ENCODE measurements around the gene MS4A10. TPM values are rescaled to one million over a fixed set of nuclear protein-coding genes. Genes with fewer than 3 reads are reported as not detected.

The MS4A10 gene
- total and polyA plus RNA-seq, 4 donors, result not detected

- Histone ChIP-seq H3K27me3 (ENCODE audit: control insufficient read depth in 4 of 4, insufficient read depth in 4 of 4, low read length in 3 of 4) (no peaks in the 10 kb centered on the region), H3K9ac (ENCODE audit: low read depth in 1 of 2, low read length in 2 of 2) (no peak overlapping the region), H3K36me3 (ENCODE audit: control insufficient read depth in 4 of 4, insufficient read depth in 3 of 4, low read depth in 1 of 4, low read length in 3 of 4) (no peaks in the 10 kb centered on the region), H3K9me3 (ENCODE audit: control insufficient read depth in 4 of 4, low read length in 3 of 4) (no peaks in the 10 kb centered on the region), H3K4me1 (ENCODE audit: control insufficient read depth in 4 of 4, insufficient read depth in 4 of 4, low read length in 3 of 4) (no peaks in the 10 kb centered on the region), H3K27ac (ENCODE audit: low read depth in 1 of 2, low read length in 2 of 2) (no peak overlapping the region), H3K4me3 (ENCODE audit: low read depth in 1 of 3, low read length in 3 of 3) (no peak overlapping the region)
- whole genome bisulfite sequencing, result 90% methylated on average over 3 of the region's 3 CpGs
- DNase-seq (ENCODE audit: low spot score), result no peak
- no peak for TF ChIP-seq JUND (IDR thresholded peaks at IDR 0.05)
- no peak for TF ChIP-seq FOXA2 (IDR thresholded peaks at IDR 0.05)
- TF ChIP-seq, protein P1, sequence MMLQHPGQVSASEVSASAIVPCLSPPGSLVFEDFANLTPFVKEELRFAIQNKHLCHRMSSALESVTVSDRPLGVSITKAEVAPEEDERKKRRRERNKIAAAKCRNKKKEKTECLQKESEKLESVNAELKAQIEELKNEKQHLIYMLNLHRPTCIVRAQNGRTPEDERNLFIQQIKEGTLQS (IDR thresholded peaks at IDR 0.05), result no peak
- TF ChIP-seq, protein P2, sequence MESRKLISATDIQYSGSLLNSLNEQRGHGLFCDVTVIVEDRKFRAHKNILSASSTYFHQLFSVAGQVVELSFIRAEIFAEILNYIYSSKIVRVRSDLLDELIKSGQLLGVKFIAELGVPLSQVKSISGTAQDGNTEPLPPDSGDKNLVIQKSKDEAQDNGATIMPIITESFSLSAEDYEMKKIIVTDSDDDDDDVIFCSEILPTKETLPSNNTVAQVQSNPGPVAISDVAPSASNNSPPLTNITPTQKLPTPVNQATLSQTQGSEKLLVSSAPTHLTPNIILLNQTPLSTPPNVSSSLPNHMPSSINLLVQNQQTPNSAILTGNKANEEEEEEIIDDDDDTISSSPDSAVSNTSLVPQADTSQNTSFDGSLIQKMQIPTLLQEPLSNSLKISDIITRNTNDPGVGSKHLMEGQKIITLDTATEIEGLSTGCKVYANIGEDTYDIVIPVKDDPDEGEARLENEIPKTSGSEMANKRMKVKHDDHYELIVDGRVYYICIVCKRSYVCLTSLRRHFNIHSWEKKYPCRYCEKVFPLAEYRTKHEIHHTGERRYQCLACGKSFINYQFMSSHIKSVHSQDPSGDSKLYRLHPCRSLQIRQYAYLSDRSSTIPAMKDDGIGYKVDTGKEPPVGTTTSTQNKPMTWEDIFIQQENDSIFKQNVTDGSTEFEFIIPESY (IDR thresholded peaks at IDR 0.05), result no peak
- TF ChIP-seq, protein P3, sequence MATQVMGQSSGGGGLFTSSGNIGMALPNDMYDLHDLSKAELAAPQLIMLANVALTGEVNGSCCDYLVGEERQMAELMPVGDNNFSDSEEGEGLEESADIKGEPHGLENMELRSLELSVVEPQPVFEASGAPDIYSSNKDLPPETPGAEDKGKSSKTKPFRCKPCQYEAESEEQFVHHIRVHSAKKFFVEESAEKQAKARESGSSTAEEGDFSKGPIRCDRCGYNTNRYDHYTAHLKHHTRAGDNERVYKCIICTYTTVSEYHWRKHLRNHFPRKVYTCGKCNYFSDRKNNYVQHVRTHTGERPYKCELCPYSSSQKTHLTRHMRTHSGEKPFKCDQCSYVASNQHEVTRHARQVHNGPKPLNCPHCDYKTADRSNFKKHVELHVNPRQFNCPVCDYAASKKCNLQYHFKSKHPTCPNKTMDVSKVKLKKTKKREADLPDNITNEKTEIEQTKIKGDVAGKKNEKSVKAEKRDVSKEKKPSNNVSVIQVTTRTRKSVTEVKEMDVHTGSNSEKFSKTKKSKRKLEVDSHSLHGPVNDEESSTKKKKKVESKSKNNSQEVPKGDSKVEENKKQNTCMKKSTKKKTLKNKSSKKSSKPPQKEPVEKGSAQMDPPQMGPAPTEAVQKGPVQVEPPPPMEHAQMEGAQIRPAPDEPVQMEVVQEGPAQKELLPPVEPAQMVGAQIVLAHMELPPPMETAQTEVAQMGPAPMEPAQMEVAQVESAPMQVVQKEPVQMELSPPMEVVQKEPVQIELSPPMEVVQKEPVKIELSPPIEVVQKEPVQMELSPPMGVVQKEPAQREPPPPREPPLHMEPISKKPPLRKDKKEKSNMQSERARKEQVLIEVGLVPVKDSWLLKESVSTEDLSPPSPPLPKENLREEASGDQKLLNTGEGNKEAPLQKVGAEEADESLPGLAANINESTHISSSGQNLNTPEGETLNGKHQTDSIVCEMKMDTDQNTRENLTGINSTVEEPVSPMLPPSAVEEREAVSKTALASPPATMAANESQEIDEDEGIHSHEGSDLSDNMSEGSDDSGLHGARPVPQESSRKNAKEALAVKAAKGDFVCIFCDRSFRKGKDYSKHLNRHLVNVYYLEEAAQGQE (IDR thresholded peaks at IDR 0.05), result no peak
- no peak for TF ChIP-seq NR2F2 (IDR thresholded peaks at IDR 0.05)
- no peak for TF ChIP-seq SP1 (IDR thresholded peaks at IDR 0.05)
- no peak for TF ChIP-seq TAF1 (conservative IDR thresholded peaks at IDR 0.05)
Measured at GRCh38 chr11:60798631-60799030, 13.5 kb downstream of the MS4A10 start.

- DNase-seq (ENCODE audit: low spot score), result no peak
- TF ChIP-seq JUND (IDR thresholded peaks at IDR 0.05) (no peak), FOXA1 (IDR thresholded peaks at IDR 0.05) (no peak), CTCF (IDR thresholded peaks at IDR 0.05; ENCODE audit: low read depth, low read length, missing input control) (no peak), TAF1 (conservative IDR thresholded peaks at IDR 0.05) (no peak), YY1 (IDR thresholded peaks at IDR 0.05) (no peak), NR2F2 (IDR thresholded peaks at IDR 0.05) (no peak), HNF4G (IDR thresholded peaks at IDR 0.05) (no peak), MAX (IDR thresholded peaks at IDR 0.05) (no peak), RAD21 (IDR thresholded peaks at IDR 0.05) (no peak), GABPA (IDR thresholded peaks at IDR 0.05 in 1 of 2, conservative IDR thresholded peaks at IDR 0.05 in 1 of 2) (no peak), EGR1 (IDR thresholded peaks at IDR 0.05; ENCODE audit: low read depth in 2 of 2) (no peak), HNF4A (conservative IDR thresholded peaks at IDR 0.05) (no peak), SP1 (IDR thresholded peaks at IDR 0.05) (no peak)
- TF ChIP-seq, protein P3 (IDR thresholded peaks at IDR 0.05), result no peak
- TF ChIP-seq, protein P1 (IDR thresholded peaks at IDR 0.05), result no peak
- WGBS, result 86% methylated on average over 10 of the region's 10 CpGs
- Histone ChIP-seq H3K4me3 (ENCODE audit: low read depth in 1 of 3, low read length in 3 of 3) (no peak overlapping the region), H3K4me1 (ENCODE audit: control insufficient read depth in 4 of 4, insufficient read depth in 4 of 4, low read length in 3 of 4) (no peaks in the 10 kb centered on the region), H3K27me3 (ENCODE audit: control insufficient read depth in 4 of 4, insufficient read depth in 4 of 4, low read length in 3 of 4) (no peaks in the 10 kb centered on the region), H3K27ac (ENCODE audit: low read depth in 1 of 2, low read length in 2 of 2) (no peak overlapping the region), H3K9ac (ENCODE audit: low read depth in 1 of 2, low read length in 2 of 2) (no peak overlapping the region), H3K9me3 (ENCODE audit: control insufficient read depth in 4 of 4, low read length in 3 of 4) (no peaks in the 10 kb centered on the region), H3K36me3 (ENCODE audit: control insufficient read depth in 4 of 4, insufficient read depth in 3 of 4, low read depth in 1 of 4, low read length in 3 of 4) (no peaks in the 10 kb centered on the region)
Measured at GRCh38 chr11:60801194-60801593, 16.1 kb downstream of the MS4A10 start.
